ENCODE data around the gene WIZ. TPM values are rescaled to one million over a fixed set of nuclear protein-coding genes. Genes with fewer than 3 reads are reported as not detected.

WIZ gene
- total and polyA plus RNA-seq, 10 of the 15 experiments (the other 5 are each of a cell fraction or from before 2014, with no cell fraction given), result 0.10 to 26.7 (median 2.7) TPM

GRCh38 chr19:15447057-15447456 lies 2.7 kb downstream of the WIZ start (continued):
- TF ChIP-seq REST (IDR thresholded peaks at IDR 0.05; ENCODE audit: low read depth, low read length) (no peak), RELB (IDR thresholded peaks at IDR 0.05; ENCODE audit: low read depth) (no peak), ZBTB11 (CRISPR knock-in tag; IDR thresholded peaks at IDR 0.05) (no peak)
